ENCODE results near the gene JAZF1. TPM values are rescaled to one million over a fixed set of nuclear protein-coding genes. Genes with fewer than 3 reads are reported as not detected.

Gene JAZF1
- total RNA-seq, 1 donor from 2014 or later = 6.4 TPM

DNA sequence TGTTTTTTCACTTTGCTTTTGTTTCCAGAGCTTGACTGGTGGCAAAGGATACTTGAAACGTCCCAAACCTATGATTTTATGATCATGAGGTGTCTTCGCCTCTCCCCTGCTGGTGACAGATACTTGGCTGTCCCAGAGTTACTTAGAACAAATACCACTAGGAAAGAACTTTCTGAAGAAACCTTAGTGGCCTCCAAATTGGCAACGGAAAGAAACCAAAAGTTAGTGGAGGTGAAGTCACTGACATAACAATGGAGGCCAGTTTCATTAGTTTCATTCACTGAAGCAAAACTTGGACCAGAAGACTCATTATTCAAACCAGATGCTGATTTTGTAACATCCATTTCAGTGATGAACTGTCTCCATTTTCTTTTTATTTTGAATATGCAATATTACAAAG lies 68.6 kb downstream of the JAZF1 start:
- Mint-ChIP-seq H3K4me3 (ENCODE audit: low read depth) (no peak overlapping the region), H3K27me3 (peaks cover 5% of the 10 kb centered on the region), H3K36me3 (ENCODE audit: insufficient read depth) (no peaks in the 10 kb centered on the region), H3K4me1 (ENCODE audit: low read depth) (peaks cover 13% of the 10 kb centered on the region), H3K27ac (no peak overlapping the region), H3K9me3 (ENCODE audit: low read depth) (no peaks in the 10 kb centered on the region)
- no peak for DNase-seq (ENCODE audit: low spot score, unreplicated experiment)
- TF ChIP-seq, protein P1, sequence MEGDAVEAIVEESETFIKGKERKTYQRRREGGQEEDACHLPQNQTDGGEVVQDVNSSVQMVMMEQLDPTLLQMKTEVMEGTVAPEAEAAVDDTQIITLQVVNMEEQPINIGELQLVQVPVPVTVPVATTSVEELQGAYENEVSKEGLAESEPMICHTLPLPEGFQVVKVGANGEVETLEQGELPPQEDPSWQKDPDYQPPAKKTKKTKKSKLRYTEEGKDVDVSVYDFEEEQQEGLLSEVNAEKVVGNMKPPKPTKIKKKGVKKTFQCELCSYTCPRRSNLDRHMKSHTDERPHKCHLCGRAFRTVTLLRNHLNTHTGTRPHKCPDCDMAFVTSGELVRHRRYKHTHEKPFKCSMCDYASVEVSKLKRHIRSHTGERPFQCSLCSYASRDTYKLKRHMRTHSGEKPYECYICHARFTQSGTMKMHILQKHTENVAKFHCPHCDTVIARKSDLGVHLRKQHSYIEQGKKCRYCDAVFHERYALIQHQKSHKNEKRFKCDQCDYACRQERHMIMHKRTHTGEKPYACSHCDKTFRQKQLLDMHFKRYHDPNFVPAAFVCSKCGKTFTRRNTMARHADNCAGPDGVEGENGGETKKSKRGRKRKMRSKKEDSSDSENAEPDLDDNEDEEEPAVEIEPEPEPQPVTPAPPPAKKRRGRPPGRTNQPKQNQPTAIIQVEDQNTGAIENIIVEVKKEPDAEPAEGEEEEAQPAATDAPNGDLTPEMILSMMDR (IDR thresholded peaks at IDR 0.05; ENCODE audit: unreplicated experiment) = no peak

DNA sequence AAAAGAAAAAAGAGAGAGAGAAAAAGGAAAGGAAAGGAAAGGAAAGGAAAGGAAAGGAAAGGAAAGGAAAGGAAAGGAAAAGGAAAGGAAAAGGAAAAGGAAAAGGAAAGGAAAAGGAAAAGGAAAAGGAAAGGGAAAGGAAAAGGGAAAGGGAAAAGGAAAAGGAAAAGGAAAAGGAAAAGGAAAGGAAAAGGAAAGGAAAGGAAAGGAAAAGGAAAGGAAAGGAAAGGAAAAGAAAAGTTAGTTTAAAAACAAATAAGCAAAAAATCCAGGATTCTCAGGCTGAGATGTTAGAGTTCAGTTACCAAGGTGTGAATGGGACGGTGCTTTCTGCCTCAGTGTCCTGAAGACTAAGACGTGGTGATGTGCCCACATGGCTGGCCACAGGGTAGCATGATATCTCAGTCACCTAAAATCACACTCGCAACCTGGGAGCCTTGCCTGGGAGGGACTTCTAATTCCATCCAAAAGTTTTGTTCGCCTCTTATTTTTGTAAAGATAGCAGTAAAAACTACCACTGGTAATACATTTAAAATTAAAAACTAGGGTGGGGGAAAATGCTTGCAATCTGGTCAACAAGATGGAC lies 70.1 kb downstream of the JAZF1 start:
- TF ChIP-seq, protein P1 (IDR thresholded peaks at IDR 0.05; ENCODE audit: unreplicated experiment) = no peak
- Mint-ChIP-seq H3K36me3 (ENCODE audit: insufficient read depth) (no peaks in the 10 kb centered on the region), H3K4me3 (ENCODE audit: low read depth) (no peak overlapping the region), H3K27ac (no peak overlapping the region), H3K4me1 (ENCODE audit: low read depth) (peaks cover 5% of the 10 kb centered on the region), H3K9me3 (ENCODE audit: low read depth) (no peaks in the 10 kb centered on the region), H3K27me3 (peaks cover 10% of the 10 kb centered on the region)
- no peak for DNase-seq (ENCODE audit: low spot score, unreplicated experiment)

DNA sequence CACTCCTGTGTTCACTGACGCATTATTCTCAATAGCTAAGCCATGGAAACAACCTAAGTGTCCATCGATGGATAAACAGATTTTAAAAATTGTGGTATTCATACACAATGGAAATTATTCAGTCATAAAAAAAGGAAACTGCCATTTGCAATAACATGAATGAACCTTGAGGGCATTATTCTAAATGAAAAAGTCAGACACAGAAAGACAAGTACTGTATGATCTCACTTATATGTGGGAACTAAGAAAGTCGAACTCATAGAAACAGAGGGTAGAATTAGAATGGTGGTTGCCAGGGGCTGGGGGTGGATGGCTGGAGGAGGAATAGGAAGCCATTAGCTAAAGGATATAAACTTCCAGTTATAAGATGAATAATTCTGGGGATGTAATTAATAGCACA lies 71.8 kb downstream of the JAZF1 start:
- DNase-seq (ENCODE audit: low spot score, unreplicated experiment) = no peak
- Mint-ChIP-seq H3K4me1 (ENCODE audit: low read depth) (peaks cover 16% of the 10 kb centered on the region), H3K36me3 (ENCODE audit: insufficient read depth) (no peaks in the 10 kb centered on the region), H3K27ac (no peak overlapping the region), H3K9me3 (ENCODE audit: low read depth) (no peaks in the 10 kb centered on the region), H3K4me3 (ENCODE audit: low read depth) (no peak overlapping the region), H3K27me3 (peaks cover 10% of the 10 kb centered on the region)
- TF ChIP-seq, protein P1 (IDR thresholded peaks at IDR 0.05; ENCODE audit: unreplicated experiment) = no peak

DNA sequence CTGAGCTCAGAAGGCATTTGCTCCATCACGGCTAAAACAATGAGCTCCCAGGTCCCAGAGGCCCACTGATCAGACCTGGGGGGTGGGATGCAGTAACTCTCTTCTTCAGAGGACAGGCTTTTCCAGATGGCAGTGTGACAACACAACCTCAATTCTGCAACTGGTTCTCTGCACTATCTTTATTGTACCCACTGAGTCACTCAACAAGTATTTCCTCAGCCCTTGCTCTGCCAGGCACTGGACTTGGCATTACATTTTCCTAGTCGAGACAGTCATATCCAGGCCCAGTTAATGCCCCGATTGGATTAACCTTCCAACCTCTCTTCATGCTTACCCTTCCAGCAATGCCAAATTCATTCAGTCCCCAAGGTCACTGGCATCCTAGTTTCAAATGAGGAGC lies 72.6 kb downstream of the JAZF1 start:
- Mint-ChIP-seq H3K4me3 (ENCODE audit: low read depth) (no peak overlapping the region), H3K27me3 (peaks cover 10% of the 10 kb centered on the region), H3K36me3 (ENCODE audit: insufficient read depth) (no peaks in the 10 kb centered on the region), H3K4me1 (ENCODE audit: low read depth) (peaks cover 20% of the 10 kb centered on the region), H3K27ac (no peak overlapping the region), H3K9me3 (ENCODE audit: low read depth) (no peaks in the 10 kb centered on the region)
- DNase-seq (ENCODE audit: low spot score, unreplicated experiment) = no peak
- TF ChIP-seq, protein P1 (IDR thresholded peaks at IDR 0.05; ENCODE audit: unreplicated experiment) = no peak

DNA sequence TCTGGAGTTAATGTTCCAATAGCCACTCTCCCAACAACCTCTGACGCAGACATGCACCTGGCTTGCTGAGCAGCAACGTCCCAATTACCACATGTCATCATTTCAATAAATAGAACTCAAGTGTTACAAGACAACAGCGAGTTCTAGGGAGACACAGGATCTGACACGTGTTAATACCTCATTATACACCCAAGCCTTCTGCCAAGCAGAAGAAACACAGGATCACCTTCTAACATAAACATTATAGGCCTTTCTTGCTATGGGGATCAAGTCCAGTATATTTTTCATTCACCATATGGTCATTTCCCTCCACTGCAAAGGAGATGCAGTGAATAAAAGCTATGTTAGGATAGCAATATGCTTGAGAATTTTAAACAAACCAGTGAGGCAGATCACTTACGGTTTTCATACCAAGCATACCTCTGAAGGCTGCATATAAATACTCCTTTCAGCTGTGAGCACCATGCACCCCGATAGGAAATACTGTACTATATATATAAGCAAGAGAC lies 74.2 kb downstream of the JAZF1 start:
- H3K9me3 Mint-ChIP-seq (ENCODE audit: low read depth) = no peaks in the 10 kb centered on the region
- TF ChIP-seq, protein P1 (IDR thresholded peaks at IDR 0.05; ENCODE audit: unreplicated experiment) = no peak

More for the DNA sequence above, 74.2 kb downstream of the JAZF1 start:
- peaks cover 10% of the 10 kb centered on the region for H3K27me3 Mint-ChIP-seq
- no peak overlapping the region for H3K4me3 Mint-ChIP-seq (ENCODE audit: low read depth)
- H3K27ac Mint-ChIP-seq = no peak overlapping the region
- no peak for DNase-seq (ENCODE audit: low spot score, unreplicated experiment)
- H3K36me3 Mint-ChIP-seq (ENCODE audit: insufficient read depth) = no peaks in the 10 kb centered on the region
- H3K4me1 Mint-ChIP-seq (ENCODE audit: low read depth) = peaks cover 20% of the 10 kb centered on the region

Data from progenitor cell of endocrine pancreas (in vitro differentiated cells).